ENCODE results near the gene SYT1. TPM values are rescaled to one million over a fixed set of nuclear protein-coding genes. Genes with fewer than 3 reads are reported as not detected.

Gene SYT1
- total and polyA plus RNA-seq, 2 of the 4 experiments (the other 2 are of a cell fraction), result 2.8 to 3.0 TPM

DNA sequence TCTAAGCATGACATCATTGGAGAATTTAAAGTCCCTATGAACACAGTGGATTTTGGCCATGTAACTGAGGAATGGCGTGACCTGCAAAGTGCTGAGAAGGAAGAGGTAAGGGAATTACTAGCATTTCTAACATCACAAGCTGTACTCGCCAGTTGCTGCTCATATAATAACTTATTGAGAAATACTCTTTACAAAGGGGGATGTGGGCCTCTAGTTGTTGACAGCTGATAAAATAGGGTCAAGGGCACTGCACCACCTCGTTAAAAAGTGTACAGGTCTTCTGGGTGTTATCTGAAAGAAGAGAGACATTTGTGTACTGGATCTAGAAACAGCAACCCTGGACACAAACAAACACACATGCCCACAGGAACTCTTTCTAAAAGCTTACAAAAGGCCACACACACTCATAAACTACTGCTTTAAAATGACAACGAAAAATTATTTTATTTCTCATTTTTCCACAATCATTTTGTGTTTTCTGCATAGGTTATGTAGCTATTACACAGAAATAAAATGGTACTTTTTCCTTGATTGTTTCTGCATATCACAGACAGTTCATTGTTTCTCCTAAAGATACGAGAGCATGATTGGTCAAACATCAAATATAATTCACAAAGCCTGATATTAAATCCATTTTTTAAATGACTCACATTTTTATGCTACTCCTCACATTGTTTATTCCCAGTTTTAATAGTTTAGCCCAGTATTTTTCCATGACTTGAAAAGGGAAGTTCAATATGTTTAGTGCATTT lies 435.0 kb downstream of the SYT1 start (continued):
- TF ChIP-seq RFX5 (IDR thresholded peaks at IDR 0.05; ENCODE audit: low read depth, low read length) (no peak), CEBPB (IDR thresholded peaks at IDR 0.05; ENCODE audit: low read depth, low read length) (no peak)

DNA sequence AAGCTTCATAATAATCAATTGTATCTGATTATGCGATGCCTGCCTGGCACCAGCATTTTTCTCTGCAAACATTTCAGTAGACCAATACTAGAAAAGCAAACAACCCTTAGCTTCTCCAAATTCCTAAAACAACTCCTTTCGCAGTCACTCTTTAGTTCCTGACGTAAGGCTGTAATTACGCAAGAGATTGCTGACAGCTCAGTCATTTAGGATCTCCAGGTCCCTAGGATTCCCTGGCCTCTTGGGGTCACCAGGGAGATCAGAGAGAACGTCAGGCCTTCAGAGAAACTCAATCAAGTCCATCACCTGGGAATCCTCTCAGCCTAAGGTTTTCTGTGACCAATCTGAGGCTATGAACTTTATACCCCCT lies 435.6 kb downstream of the SYT1 start:
- no peak overlapping the region for H4K8ac ChIP-seq (ENCODE audit: low read depth in 2 of 2, low read length in 2 of 2)
- H3K27ac ChIP-seq (ENCODE audit: insufficient read depth, low read length), result peak overlapping the region; percentile 41; the same call in 1 of the 2 replicates
- peak; percentile 99 for TF ChIP-seq CEBPB (IDR thresholded peaks at IDR 0.05; ENCODE audit: low read depth, low read length)
- TF ChIP-seq MAFK (IDR thresholded peaks at IDR 0.05; ENCODE audit: low read depth, low read length), result no peak
- H3K4me3 ChIP-seq (ENCODE audit: insufficient read depth, low read depth, low read length), result no peak overlapping the region
- no peaks in the 10 kb centered on the region for H3K79me1 ChIP-seq (ENCODE audit: low read depth in 1 of 2, low read length in 2 of 2)
- H2AK9ac ChIP-seq (replicated peaks; ENCODE audit: low read depth, low read length, poor library complexity), result no peak overlapping the region
- H3K4me1 ChIP-seq (ENCODE audit: control insufficient read depth, insufficient read depth, low read length), result 0 out of 2 replicates have a peak, but pooled peaks cover 1% of the 10 kb centered on the region
- no peak overlapping the region for H4K91ac ChIP-seq (ENCODE audit: insufficient read depth, low read depth, low read length)
- peak; percentile 91 for DNase-seq
- no peak overlapping the region for H3K56ac ChIP-seq (ENCODE audit: extremely low read depth, insufficient read depth, low read length)
- peak overlapping the region; percentile 19; the same call in 1 of the 2 replicates for H3K4me2 ChIP-seq (ENCODE audit: low read depth, low read length)
- H3K23ac ChIP-seq (ENCODE audit: low read depth, low read length), result no peak overlapping the region
- WGBS, 2 experiments (ENCODE audit: extremely low coverage in 2 of 2, insufficient read length in 1 of 2), result 40% methylated on average over 3 of the region's 5 CpGs; no CpG with 5 or more reads in 1 of the 2 experiments
- peak overlapping the region; percentile 52 for H2BK5ac ChIP-seq (ENCODE audit: low read depth, low read length, poor library complexity, severe bottlenecking)
- no peak overlapping the region for H2BK15ac ChIP-seq (ENCODE audit: low read depth, low read length)
- H3K4ac ChIP-seq (ENCODE audit: low read depth, low read length), result 0 out of 2 replicates have a peak overlapping the region, but pooled peaks have one; percentile 19
- H2BK20ac ChIP-seq (ENCODE audit: low read depth, low read length), result no peak overlapping the region
- no peaks in the 10 kb centered on the region for H3K9me3 ChIP-seq (ENCODE audit: control insufficient read depth, insufficient read depth, low read length)
- in situ Hi-C loops (cut with MboI; ENCODE audit: low sequenced_read_pairs), result no loop called here
- peaks cover 4% of the 10 kb centered on the region; the same call in 1 of the 2 replicates for H3K9me1 ChIP-seq (ENCODE audit: insufficient read depth, low read length)
- 0 out of 2 replicates have a peak overlapping the region, but pooled peaks have one; percentile 4 for H2BK120ac ChIP-seq (ENCODE audit: low read depth, low read length)
- H3K9ac ChIP-seq (ENCODE audit: low read depth, low read length), result no peak overlapping the region
- POLR2A ChIA-PET (ENCODE audit: unreplicated experiment), result no interaction called here
- intact Hi-C loops (cut with micrococcal nuclease), result loop anchor here (5.0 kb wide), 1 partner anchor 392 kb away; the partner anchor contains the start of gene PAWR
- peak overlapping the region; percentile 19 for H2AFZ ChIP-seq (replicated peaks; ENCODE audit: low read length, poor library complexity)
- H3K36me3 ChIP-seq (ENCODE audit: control insufficient read depth, insufficient read depth, low read length), result no peaks in the 10 kb centered on the region
- no peaks in the 10 kb centered on the region for H3K27me3 ChIP-seq (ENCODE audit: control insufficient read depth, insufficient read depth, low read length)
- dilution Hi-C loops (cut with HindIII; ENCODE audit: low sequenced_read_pairs, unreplicated experiment), result no loop called here
- no peak overlapping the region for H3K18ac ChIP-seq (ENCODE audit: low read depth, low read length)
- BruUV-seq (replicated peaks), result no TSS peak
- H4K20me1 ChIP-seq (ENCODE audit: insufficient read depth, low read length), result no peaks in the 10 kb centered on the region
- no peak overlapping the region for H3K14ac ChIP-seq (replicated peaks; ENCODE audit: low read depth, low read length)
- CTCF ChIA-PET, result interaction anchor here (0.5 to 1.0 kb wide), 2 partner anchors 25 to 611 kb away, joined by 3 read pairs; no protein-coding TSS in a partner anchor
- no peak overlapping the region for H4K5ac ChIP-seq (ENCODE audit: low read depth, low read length)
- H2AK5ac ChIP-seq (ENCODE audit: low read depth, low read length), result no peak overlapping the region
- peak; percentile 90 for ATAC-seq (ENCODE audit: low read depth)
